K562 (cell line): ENCODE measurements around the gene BCAR3. TPM values are rescaled to one million over a fixed set of nuclear protein-coding genes. Genes with fewer than 3 reads are reported as not detected.
A peak's percentile ranks its signal among the peaks of the same experiment; 100 is the strongest.

Experiments
- ATAC-seq: fragments of 200-7000 bp; cut with Tn5 transposase; 3 replicates; pipeline ENCODE4 v1.9.1; 2020; ENCODE audit warnings: moderate library complexity
- BruUV-seq: library from RNA; stranded (reverse); fragments of 400-500 nt; replicated peaks from 2 replicates; lab custom pipeline; 2021; lab: Mats Ljungman, UMichigan
- CTCF ChIA-PET: fragments of 300-600 bp; formaldehyde crosslinking; extraction: SDS; loops from one replicate; lab custom pipeline; 2021; ENCODE audit warnings: low intra/inter-chr PET ratio; lab: Yijun Ruan, JAX
- POLR2A ChIA-PET: fragments of 300-600, 350-650 bp; sonication (Branson Sonifier 250); formaldehyde crosslinking; extraction: SDS; loops from one replicate; lab custom pipeline; 2021; ENCODE audit warnings: antibody characterized with exemption, inconsistent platforms; lab: Yijun Ruan, JAX
- DNase-seq, 4 experiments: peaks; one replicate each; pipeline versions ENCODE4 v3.0.0 to v3.0.0-alpha.2; 2011 to 2018; ENCODE audit warnings: low spot score in 3 of 4, mixed read lengths in 3 of 4; ENCODE audit errors: extremely low read depth in 1 of 4
- FAIRE-seq: peaks from 2 replicates; lab custom pipeline; 2011; peaks lifted over from hg19 to GRCh38; lab: Jason Lieb, UNC
- H2AFZ ChIP-seq: 2 replicates; pipeline ENCODE4 v1.6.0; 2011; ENCODE audit warnings: low read depth, low read length, control low read depth, inconsistent platforms
- H3K27ac ChIP-seq: fragments of 200-600 bp; 3 replicates; pipeline ENCODE4 v1.8.0; 2011; ENCODE audit warnings: low read depth, mild to moderate bottlenecking, control low read depth, inconsistent platforms, low read length, moderate library complexity, mixed read lengths; ENCODE audit errors: extremely low read depth
- H3K27me3 ChIP-seq, 2 experiments: fragments of 300-600 bp in 1 of 2; 2 replicates in 1 of 2; 3 replicates in 1 of 2; pipeline versions ENCODE4 v1.6.0 to v1.8.0; 2011; ENCODE audit warnings: inconsistent platforms in 2 of 2, low read length in 2 of 2, mild to moderate bottlenecking in 1 of 2, mixed read lengths in 1 of 2, moderate library complexity in 1 of 2; ENCODE audit not compliant: control insufficient read depth in 2 of 2, insufficient read depth in 2 of 2
- H3K36me3 ChIP-seq: fragments of 300-600 bp; 3 replicates; pipeline ENCODE4 v1.8.0; 2011; ENCODE audit warnings: mild to moderate bottlenecking, low read length, inconsistent platforms; ENCODE audit not compliant: control insufficient read depth, insufficient read depth
- H3K4me1 ChIP-seq, 2 experiments: fragments of 200-600 bp in 1 of 2; replicated peaks in 1 of 2; 2 replicates in 1 of 2; 3 replicates in 1 of 2; pipeline versions ENCODE4 v1.5.1 to v1.8.0; 2011; ENCODE audit warnings: inconsistent platforms in 2 of 2, low read length in 2 of 2, mild to moderate bottlenecking in 1 of 2, mixed read lengths in 1 of 2, moderate library complexity in 1 of 2; ENCODE audit not compliant: control insufficient read depth in 2 of 2, insufficient read depth in 2 of 2
- H3K4me2 ChIP-seq: 2 replicates; pipeline ENCODE4 v1.6.1; 2011; ENCODE audit warnings: low read length, control low read depth, inconsistent platforms, mixed read lengths; ENCODE audit not compliant: insufficient read depth
- H3K4me3 ChIP-seq: fragments of 200-600 bp; sonication (generic), shearing (Covaris generic); 2 replicates; pipeline ENCODE4 v1.5.1; 2016; ENCODE audit warnings: control low read depth, inconsistent platforms
- H3K79me2 ChIP-seq: fragments of 200-600 bp; 3 replicates; pipeline ENCODE4 v1.8.0; 2011; ENCODE audit warnings: low read length, inconsistent platforms; ENCODE audit not compliant: control insufficient read depth, insufficient read depth
- H3K9ac ChIP-seq, 2 experiments: 2 replicates each; pipeline versions ENCODE4 v1.6.0 to v1.6.1; 2011; ENCODE audit warnings: low read depth in 2 of 2, low read length in 2 of 2, control low read depth in 1 of 2, inconsistent platforms in 1 of 2, mild to moderate bottlenecking in 1 of 2, mixed read lengths in 1 of 2; ENCODE audit not compliant: insufficient read depth in 1 of 2
- H3K9me1 ChIP-seq: one replicate; pipeline ENCODE4 v1.6.0; 2011; ENCODE audit warnings: inconsistent platforms, mild to moderate bottlenecking, low read length, moderate library complexity; ENCODE audit not compliant: control insufficient read depth, insufficient read depth
- H3K9me3 ChIP-seq: replicated peaks from 2 replicates; pipeline ENCODE4 v1.5.1; 2011; ENCODE audit warnings: low read depth, low read length, inconsistent platforms; ENCODE audit not compliant: control insufficient read depth, insufficient read depth
- H4K20me1 ChIP-seq: replicated peaks from 2 replicates; pipeline ENCODE4 v1.6.1; 2011; ENCODE audit warnings: low read length, inconsistent platforms, mixed read lengths; ENCODE audit not compliant: control insufficient read depth, insufficient read depth
- CEBPB ChIP-seq: fragments of 450-650 bp; IDR thresholded peaks from 2 replicates; pipeline ENCODE4 v1.6.1; 2016; ENCODE audit warnings: missing genetic modification characterization, missing compliant biosample characterization
- CEBPG ChIP-seq, 3 experiments: fragments of 200-800 bp in 1 of 3; sonication (Bioruptor generic) in 1 of 3; sonication (generic) in 1 of 3; formaldehyde crosslinking in 1 of 3; IDR thresholded peaks in 2 of 3; conservative IDR thresholded peaks in 1 of 3; 2 replicates each; pipeline versions ENCODE4 v1.6.1 to v1.8.0; 2016 to 2022; ENCODE audit warnings: missing compliant biosample characterization in 2 of 3, missing genetic modification characterization in 2 of 3, mild to moderate bottlenecking in 1 of 3, missing genetic modification reagents in 1 of 3
- CTCFL ChIP-seq: IDR thresholded peaks from 2 replicates; pipeline ENCODE4 v1.6.1; 2011; ENCODE audit warnings: borderline replicate concordance, low read depth, mild to moderate bottlenecking, moderate library complexity, low read length; ENCODE audit not compliant: insufficient read depth, poor library complexity, severe bottlenecking
- NR1H2 ChIP-seq: sonication (generic); formaldehyde crosslinking; IDR thresholded peaks from 2 replicates; pipeline ENCODE4 v1.4.0; 2020; ENCODE audit warnings: mild to moderate bottlenecking, missing genetic modification reagents
- ZNF140 ChIP-seq: fragments of 250-450 bp; sonication (Bioruptor Pico); IDR thresholded peaks from 2 replicates; pipeline ENCODE4 v1.8.0; 2021; ENCODE audit warnings: moderate library complexity, mild to moderate bottlenecking, inconsistent platforms
- WGBS: fragments of 100-300 bp; shearing (Covaris generic); methylation state at CpG from one replicate; pipeline ENCODE4 v1.1.6; 2016; ENCODE audit warnings: low coverage, mixed read lengths; ENCODE audit not compliant: insufficient coverage; ENCODE audit errors: missing lambda C conversion rate; 5-methylcytosine and 5-hydroxymethylcytosine counted together
- in situ Hi-C: fragments of 300-500 bp; cut with MboI; formaldehyde crosslinking; loops from 4 replicates; pipeline ENCODE4 v1.15.0; 2018; ENCODE audit warnings: inconsistent platforms, mixed read lengths
- intact Hi-C: fragments of 100-400 bp; cut with micrococcal nuclease; formaldehyde crosslinking; loops from 2 replicates; pipeline ENCODE4 v1.14.2; 2022
- polyA plus RNA-seq, 8 experiments: library from polyadenylated mRNA; depleted of rRNA in 4 of 8; stranded (reverse) in 5 of 8; unstranded in 3 of 8; fragments of >200 nt; fragmentation: Nextera tagmentation in 2 of 8; fragmentation: Illumina TruSeq in 1 of 8; extraction: Ambion mirVana in 2 of 8; extraction: Trizol in 1 of 8; gene quantifications; 2 replicates each; pipeline versions ENCODE4 v1.2.1 to v1.2.3, GENCODE V29; 2011 to 2014; ENCODE audit warnings: inconsistent platforms in 1 of 8, missing spikeins in 1 of 8
- total RNA-seq, 7 experiments: library from RNA; depleted of rRNA in 6 of 7; stranded (reverse); fragments of >200 nt in 6 of 7; fragmentation: Illumina TruSeq in 2 of 7; extraction: Trizol in 2 of 7; gene quantifications; 2 replicates each; pipeline versions ENCODE4 v1.2.1 to v1.2.3, GENCODE V29; 2011 to 2021; ENCODE audit warnings: low replicate concordance in 1 of 7

BCAR3 gene
- total and polyA plus RNA-seq, 9 of the 15 experiments (the other 6 are each of a cell fraction or from before 2014, with no cell fraction given), result 1.8 to 6.3 (median 3.8) TPM

GRCh38 chr1:93717640-93718039 lies 36.0 kb upstream of the BCAR3 start:
- intact Hi-C loops (no loop called here), in situ Hi-C loops (no loop called here)
- no peak for TF ChIP-seq CTCFL
- no peak for TF ChIP-seq CEBPG (CRISPR knock-in tag; IDR thresholded peaks at IDR 0.05)
- TF ChIP-seq CEBPG (tag; conservative IDR thresholded peaks at IDR 0.05 in 1 of 2, IDR thresholded peaks at IDR 0.05 in 1 of 2), result peak in 1 of 2 experiments; percentile 37; a peak in 1 of 4 replicates
- no peak for TF ChIP-seq NR1H2 (CRISPR knock-in tag)
- 0 out of 2 replicates have a peak, but pooled peaks have one; percentile 24 for TF ChIP-seq CEBPB (tag)
- no peak for TF ChIP-seq ZNF140
- ATAC-seq (no peak), FAIRE-seq (no peak), DNase-seq (no peak)
- H4K20me1 ChIP-seq, result no peaks in the 10 kb centered on the region
- H3K9me3 ChIP-seq, result no peaks in the 10 kb centered on the region
- no peaks in the 10 kb centered on the region for H3K9me1 ChIP-seq
- CTCF ChIA-PET, result no interaction called here
- POLR2A ChIA-PET, result no interaction called here
- no peak overlapping the region for H3K4me3 ChIP-seq
- H3K36me3 ChIP-seq, result no peaks in the 10 kb centered on the region
- WGBS, result 29% methylated on average over 4 of the region's 7 CpGs
- no peak overlapping the region for H3K27ac ChIP-seq
- BruUV-seq, result no TSS peak
- no peak overlapping the region for H3K4me2 ChIP-seq
- H3K79me2 ChIP-seq, result no peaks in the 10 kb centered on the region
- H2AFZ ChIP-seq, result no peak overlapping the region
- H3K4me1 ChIP-seq, result peaks cover 0 to 10% of the 10 kb centered on the region in 2 experiments; a peak in 3 of 5 replicates
- H3K9ac ChIP-seq, result no peak overlapping the region
- peaks cover 0 to 26% of the 10 kb centered on the region in 2 experiments; a peak in 2 of 5 replicates for H3K27me3 ChIP-seq
